Endothelial cell of umbilical vein (primary cell): Measurements from ENCODE around the gene ZNF132. TPM values are rescaled to one million over a fixed set of nuclear protein-coding genes. Genes with fewer than 3 reads are reported as not detected.

Source experiments
- BruUV-seq: library from RNA; stranded (reverse); fragments of 400-500 nt; replicated peaks from 2 replicates; lab custom pipeline; 2021; lab: Mats Ljungman, UMichigan
- CTCF ChIA-PET: fragments of 300-600, 350-600 bp; sonication (Branson Sonifier 250); formaldehyde crosslinking; loops from one replicate; lab custom pipeline; 2021; ENCODE audit warnings: antibody characterized with exemption, inconsistent platforms; lab: Charles Lee
- POLR2A ChIA-PET: fragments of 300-600, 350-600 bp; sonication (Branson Sonifier 250); formaldehyde crosslinking; loops from one replicate; lab custom pipeline; 2021; ENCODE audit warnings: antibody characterized with exemption, inconsistent platforms; lab: Charles Lee
- DNase-seq: peaks from one replicate; pipeline ENCODE4 v3.0.0-alpha.2; 2011; ENCODE audit warnings: low read depth, low spot score
- FAIRE-seq: peaks from 2 replicates; lab custom pipeline; 2011; peaks lifted over from hg19 to GRCh38; lab: Jason Lieb, UNC
- H2AFZ ChIP-seq: 2 replicates; pipeline ENCODE4 v1.6.0; 2012; ENCODE audit warnings: low read depth, low read length, control low read depth, inconsistent platforms
- H3K27ac ChIP-seq: 2 replicates; pipeline ENCODE4 v1.5.1; 2011; ENCODE audit warnings: low read depth, mild to moderate bottlenecking, control low read depth, low read length, moderate library complexity; ENCODE audit not compliant: insufficient read depth
- H3K27me3 ChIP-seq, 2 experiments: 2 replicates each; pipeline versions ENCODE4 v1.6.0 to v1.6.1; 2011; ENCODE audit warnings: low read length in 2 of 2, mixed read lengths in 1 of 2; ENCODE audit not compliant: control insufficient read depth in 2 of 2, insufficient read depth in 2 of 2
- H3K36me3 ChIP-seq, 2 experiments: 2 replicates in 1 of 2; 3 replicates in 1 of 2; pipeline ENCODE4 v1.5.1; 2011; ENCODE audit warnings: low read length in 2 of 2, mild to moderate bottlenecking in 1 of 2, moderate library complexity in 1 of 2; ENCODE audit not compliant: control insufficient read depth in 2 of 2, insufficient read depth in 2 of 2; ENCODE audit errors: extremely low read depth in 1 of 2
- H3K4me1 ChIP-seq: 3 replicates; pipeline ENCODE4 v1.5.1; 2011; ENCODE audit warnings: mild to moderate bottlenecking, low read length; ENCODE audit not compliant: control insufficient read depth, insufficient read depth; ENCODE audit errors: extremely low read depth
- H3K4me2 ChIP-seq: 2 replicates; pipeline ENCODE4 v1.6.1; 2011; ENCODE audit warnings: low read length, control low read depth, mixed read lengths; ENCODE audit not compliant: insufficient read depth
- H3K4me3 ChIP-seq, 3 experiments: fragments of 200-600 bp in 1 of 3; sonication (generic), shearing (Covaris generic) in 1 of 3; replicated peaks in 1 of 3; 2 replicates each; pipeline ENCODE4 v1.5.1; 2011 to 2016; ENCODE audit warnings: control low read depth in 3 of 3, low read length in 3 of 3, mild to moderate bottlenecking in 2 of 3, inconsistent platforms in 1 of 3, low read depth in 1 of 3, moderate library complexity in 1 of 3; ENCODE audit not compliant: insufficient read depth in 1 of 3
- H3K79me2 ChIP-seq: 2 replicates; pipeline ENCODE4 v1.6.0; 2012; ENCODE audit warnings: low read length, inconsistent platforms; ENCODE audit not compliant: control insufficient read depth, insufficient read depth
- H3K9ac ChIP-seq: replicated peaks from 2 replicates; pipeline ENCODE3; 2011; ENCODE audit warnings: low read length, control low read depth; ENCODE audit not compliant: insufficient read depth; ENCODE audit errors: extremely low read depth
- H3K9me1 ChIP-seq: replicated peaks from 3 replicates; pipeline ENCODE4 v1.6.0; 2011; ENCODE audit warnings: mild to moderate bottlenecking, low read length; ENCODE audit not compliant: control insufficient read depth, insufficient read depth; ENCODE audit errors: extremely low read depth
- H3K9me3 ChIP-seq: replicated peaks from 2 replicates; pipeline ENCODE4 v1.5.1; 2012; ENCODE audit warnings: low read length, inconsistent platforms; ENCODE audit not compliant: control insufficient read depth, insufficient read depth
- H4K20me1 ChIP-seq: replicated peaks from 2 replicates; pipeline ENCODE3; 2011; ENCODE audit warnings: mild to moderate bottlenecking, low read length; ENCODE audit not compliant: control insufficient read depth, insufficient read depth; ENCODE audit errors: extremely low read depth
- EZH2 ChIP-seq: IDR thresholded peaks from 2 replicates; pipeline ENCODE4 v1.6.1; 2012; ENCODE audit warnings: borderline replicate concordance, low read depth, mild to moderate bottlenecking, moderate library complexity, low read length, inconsistent platforms; ENCODE audit not compliant: severe bottlenecking
- FOS ChIP-seq: IDR thresholded peaks from 2 replicates; pipeline ENCODE4 v1.6.1; 2011; ENCODE audit warnings: mild to moderate bottlenecking, low read length, moderate library complexity, borderline replicate concordance; ENCODE audit not compliant: insufficient read depth
- GATA2 ChIP-seq: IDR thresholded peaks from 2 replicates; pipeline ENCODE4 v1.7.0; 2011; ENCODE audit warnings: low read depth, mild to moderate bottlenecking, moderate library complexity, mixed read lengths, low read length; ENCODE audit not compliant: insufficient read length, insufficient read depth
- JUN ChIP-seq: IDR thresholded peaks from 2 replicates; pipeline ENCODE4 v1.6.1; 2011; ENCODE audit warnings: borderline replicate concordance, low read depth; ENCODE audit not compliant: insufficient read length, insufficient read depth
- MYC ChIP-seq: IDR thresholded peaks from one replicate; pipeline ENCODE4 v1.6.1; 2011; ENCODE audit warnings: mild to moderate bottlenecking, low read depth, low read length
- POLR2A ChIP-seq: IDR thresholded peaks from 2 replicates; pipeline ENCODE4 v1.6.1; 2012; ENCODE audit warnings: low read depth, mild to moderate bottlenecking, control low read depth, low read length
- POLR2AphosphoS5 ChIP-seq: IDR thresholded peaks from 2 replicates; pipeline ENCODE4 v1.6.1; 2012; ENCODE audit warnings: low read depth, mild to moderate bottlenecking, control low read depth, low read length, moderate library complexity; ENCODE audit not compliant: insufficient read depth
- dilution Hi-C: fragments of 300-500 bp; cut with MboI; formaldehyde crosslinking; loops from one replicate; pipeline ENCODE4 v1.15.0; 2019; ENCODE audit warnings: low sequenced_read_pairs; ENCODE audit not compliant: extremely low pct_ligation_motif_present
- intact Hi-C: fragments of 100-400 bp; cut with micrococcal nuclease; formaldehyde crosslinking; loops from one replicate; pipeline ENCODE4 v1.10.0; 2022
- polyA plus RNA-seq, 4 experiments: library from polyadenylated mRNA; depleted of rRNA in 3 of 4; stranded (reverse) in 3 of 4; unstranded in 1 of 4; fragments of >200 nt; gene quantifications; 2 replicates each; pipeline versions ENCODE4 v1.2.1 to v1.2.3, GENCODE V29; 2011 to 2012; ENCODE audit warnings: missing spikeins in 1 of 4
- total RNA-seq: library from RNA; stranded (reverse); gene quantifications from 2 replicates; pipeline ENCODE4 v1.2.3, GENCODE V29; 2021
- TF ChIP-seq, protein P1 (sequence below), 2 donors: IDR thresholded peaks; 1 replicate in 1 of 2; 2 replicates in 1 of 2; pipeline ENCODE4 v1.5.1; 2011; ENCODE audit warnings: low read length in 2 of 2, mild to moderate bottlenecking in 2 of 2, moderate library complexity in 2 of 2, control low read depth in 1 of 2, inconsistent platforms in 1 of 2, low read depth in 1 of 2; ENCODE audit not compliant: insufficient read depth in 1 of 2; ENCODE audit errors: extremely low read depth in 1 of 2
- TF ChIP-seq, protein P2 (sequence below): IDR thresholded peaks from 2 replicates; pipeline ENCODE4 v1.6.1; 2011; ENCODE audit not compliant: insufficient read depth, insufficient read length

Gene ZNF132
- total and polyA plus RNA-seq, 2 donors (not counting 3 experiments of a cell fraction or from before 2014, with no cell fraction given): 0.54 to 4.2 TPM

DNA sequence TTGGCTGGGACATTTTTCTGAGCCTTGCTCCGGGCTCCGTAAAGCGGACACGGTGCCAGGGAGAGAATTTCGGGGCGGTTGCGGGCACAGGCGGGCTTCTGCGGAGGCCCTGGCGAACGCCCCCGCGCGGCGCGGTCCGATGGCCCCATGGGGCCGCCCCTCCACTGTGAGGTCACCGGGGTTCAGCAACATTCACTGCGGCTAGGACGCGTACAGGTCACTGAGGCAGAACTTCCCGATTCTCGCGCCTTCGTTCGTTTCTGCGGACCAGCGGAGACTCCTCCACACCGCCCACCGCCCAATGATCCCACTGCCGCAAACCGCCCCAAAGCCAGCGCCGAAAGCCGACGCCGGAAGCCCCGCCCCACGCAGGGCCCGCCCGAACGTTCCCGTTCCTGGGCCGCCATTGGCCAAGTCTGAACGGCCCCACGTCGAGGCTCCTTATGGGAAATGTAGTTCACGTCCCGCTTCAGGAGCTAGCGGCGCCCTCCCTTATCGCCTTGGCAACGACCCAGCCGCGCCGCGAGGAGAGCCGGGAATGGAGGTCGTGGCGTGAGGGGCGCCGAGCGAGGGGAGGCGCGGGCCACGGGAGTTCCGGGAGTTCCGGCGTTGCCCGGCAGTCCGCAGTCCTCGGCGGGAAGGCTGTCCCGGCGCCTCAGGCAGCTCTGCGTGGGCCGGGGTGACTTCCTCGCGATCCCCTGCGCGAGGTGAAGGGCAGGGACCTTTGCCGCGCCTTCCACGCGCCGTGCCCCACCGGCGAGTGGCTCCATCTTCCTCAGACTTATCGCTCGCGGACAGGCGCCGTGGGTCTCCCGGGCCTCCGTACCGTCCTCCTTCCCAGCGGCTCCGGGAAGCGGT, 31.6 kb downstream of the ZNF132 start, which contains the start of gene ZNF584:
Gene ZNF584 (plus strand): TSS at position 498 of the 858 bp plus-strand sequence. CDS start 499 bp downstream, outside the sequence.
- dilution Hi-C loops: no loop called here
- H3K9me1 ChIP-seq: no peaks in the 10 kb centered on the region
- H3K4me2 ChIP-seq: peak within 1 kb of the TSS; percentile 53
- H3K4me3 ChIP-seq: peak within 1 kb of the TSS; percentile 51 to 93 (median 66)
- peak; percentile 94 for DNase-seq
- BruUV-seq: TSS peak; percentile 69
- H3K4me1 ChIP-seq: peaks cover 15% of the 10 kb centered on the region
- H3K9ac ChIP-seq: peak within 1 kb of the TSS; percentile 49
- no peaks in the 10 kb centered on the region for H3K36me3 ChIP-seq
- peaks cover 10% of the 10 kb centered on the region for H3K79me2 ChIP-seq
- ChIA-PET POLR2A (interaction anchor here (0.6 to 1.0 kb wide), 3 partner anchors 32 to 492 kb away, joined by 3 to 4 read pairs (median 3); partner anchors contain the start of genes ZNF132, ZNF417 and ZNF497), CTCF (interaction anchor here (0.8 to 2.1 kb wide), 3 partner anchors 8 to 46 kb away, joined by 3 to 4 read pairs (median 4); partner anchors contain the start of gene ZNF497)
- peak within 1 kb of the TSS; percentile 84 for H2AFZ ChIP-seq
- H3K27me3 ChIP-seq: no peaks in the 10 kb centered on the region
- peak; percentile 99 for FAIRE-seq
- no peaks in the 10 kb centered on the region for H4K20me1 ChIP-seq
- H3K9me3 ChIP-seq: no peaks in the 10 kb centered on the region
- H3K27ac ChIP-seq: peak within 1 kb of the TSS; percentile 27
- TF ChIP-seq GATA2 (no peak), POLR2A (peak; percentile 97), FOS (no peak), POLR2AphosphoS5 (peak; percentile 90), JUN (no peak), EZH2 (no peak), MYC (no peak)
- TF ChIP-seq, protein P1, sequence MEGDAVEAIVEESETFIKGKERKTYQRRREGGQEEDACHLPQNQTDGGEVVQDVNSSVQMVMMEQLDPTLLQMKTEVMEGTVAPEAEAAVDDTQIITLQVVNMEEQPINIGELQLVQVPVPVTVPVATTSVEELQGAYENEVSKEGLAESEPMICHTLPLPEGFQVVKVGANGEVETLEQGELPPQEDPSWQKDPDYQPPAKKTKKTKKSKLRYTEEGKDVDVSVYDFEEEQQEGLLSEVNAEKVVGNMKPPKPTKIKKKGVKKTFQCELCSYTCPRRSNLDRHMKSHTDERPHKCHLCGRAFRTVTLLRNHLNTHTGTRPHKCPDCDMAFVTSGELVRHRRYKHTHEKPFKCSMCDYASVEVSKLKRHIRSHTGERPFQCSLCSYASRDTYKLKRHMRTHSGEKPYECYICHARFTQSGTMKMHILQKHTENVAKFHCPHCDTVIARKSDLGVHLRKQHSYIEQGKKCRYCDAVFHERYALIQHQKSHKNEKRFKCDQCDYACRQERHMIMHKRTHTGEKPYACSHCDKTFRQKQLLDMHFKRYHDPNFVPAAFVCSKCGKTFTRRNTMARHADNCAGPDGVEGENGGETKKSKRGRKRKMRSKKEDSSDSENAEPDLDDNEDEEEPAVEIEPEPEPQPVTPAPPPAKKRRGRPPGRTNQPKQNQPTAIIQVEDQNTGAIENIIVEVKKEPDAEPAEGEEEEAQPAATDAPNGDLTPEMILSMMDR (IDR thresholded peaks at IDR 0.05; ENCODE audit: extremely low read depth in 1 of 2, insufficient read depth in 1 of 2, low read depth in 1 of 2, low read length in 2 of 2): peak in 1 of 2 donors; percentile 33
- TF ChIP-seq, protein P2, sequence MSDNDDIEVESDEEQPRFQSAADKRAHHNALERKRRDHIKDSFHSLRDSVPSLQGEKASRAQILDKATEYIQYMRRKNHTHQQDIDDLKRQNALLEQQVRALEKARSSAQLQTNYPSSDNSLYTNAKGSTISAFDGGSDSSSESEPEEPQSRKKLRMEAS: peak; percentile 46
- intact Hi-C loops: loop anchor here (1.0 to 2.0 kb wide), 8 partner anchors 32 to 226 kb away; partner anchors contain the start of genes ZNF132, ZNF274, ZNF324B and ZNF497
